ENCODE data around the gene PRLH.

The PRLH gene

DNA sequence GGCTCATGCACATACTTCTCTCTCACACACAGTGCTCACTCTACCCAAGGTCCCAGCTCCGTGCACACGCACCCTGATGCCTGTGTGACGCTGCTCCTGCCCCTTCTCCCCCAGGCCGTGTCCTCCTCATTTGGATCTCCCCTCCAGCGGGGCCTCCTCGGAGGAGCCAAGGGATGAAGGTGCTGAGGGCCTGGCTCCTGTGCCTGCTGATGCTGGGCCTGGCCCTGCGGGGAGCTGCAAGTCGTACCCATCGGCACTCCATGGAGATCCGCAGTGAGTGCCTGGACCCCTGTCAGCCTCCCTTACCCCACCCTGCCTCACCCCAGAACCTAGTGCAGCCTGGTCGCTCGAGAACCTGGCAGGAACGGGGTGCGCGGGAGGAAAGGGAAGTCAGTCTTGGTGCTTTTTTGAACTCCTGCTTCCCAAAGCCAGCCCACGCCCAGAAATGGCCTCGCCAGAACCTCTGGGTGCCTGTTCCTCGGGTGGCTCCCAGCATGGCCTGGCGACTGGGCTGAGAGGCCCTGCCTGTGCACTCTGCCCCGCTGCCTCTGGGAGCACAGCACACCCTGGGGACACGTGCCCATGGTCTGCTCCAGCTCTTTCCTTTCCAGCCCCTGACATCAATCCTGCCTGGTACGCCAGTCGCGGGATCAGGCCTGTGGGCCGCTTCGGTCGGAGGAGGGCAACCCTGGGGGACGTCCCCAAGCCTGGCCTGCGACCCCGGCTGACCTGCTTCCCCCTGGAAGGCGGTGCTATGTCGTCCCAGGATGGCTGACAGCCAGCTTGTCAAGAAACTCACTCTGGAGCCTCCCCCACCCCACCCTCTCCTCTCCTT, at the start of gene PRLH:
Gene PRLH (plus strand): TSS at position 174 of the 835 bp plus-strand sequence. CDS start 0 bp downstream, at position 174.
- no peak for DNase-seq

GRCh38 chr2:237517163-237517562, 49.2 kb upstream of the PRLH start:
- DNase-seq, result no peak

- no peak for DNase-seq
Measured at GRCh38 chr2:237517990-237518389, 48.4 kb upstream of the PRLH start.

GRCh38 chr2:237519506-237520245, 46.7 kb upstream of the PRLH start:
- DNase-seq, result no peak

DNA sequence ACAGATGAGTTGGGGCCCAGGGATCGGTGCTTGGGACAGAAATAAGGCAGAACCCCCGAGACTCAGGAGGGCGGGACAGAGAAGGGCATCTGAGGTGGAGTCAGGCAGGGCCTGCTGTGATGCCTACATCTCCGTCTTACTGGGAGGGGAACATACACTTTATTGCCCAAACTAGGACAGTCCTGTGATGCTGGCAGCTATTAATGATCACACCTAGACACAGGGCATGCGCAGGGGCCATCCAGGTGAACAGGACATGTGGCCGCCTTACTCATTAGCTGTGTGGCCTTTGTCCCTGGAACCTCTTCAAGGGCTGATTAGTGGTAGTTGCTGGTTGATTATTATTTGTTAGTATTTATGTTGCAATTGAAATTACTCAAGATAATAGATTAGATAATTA, 46.1 kb upstream of the PRLH start:
- DNase-seq, result no peak

DNA sequence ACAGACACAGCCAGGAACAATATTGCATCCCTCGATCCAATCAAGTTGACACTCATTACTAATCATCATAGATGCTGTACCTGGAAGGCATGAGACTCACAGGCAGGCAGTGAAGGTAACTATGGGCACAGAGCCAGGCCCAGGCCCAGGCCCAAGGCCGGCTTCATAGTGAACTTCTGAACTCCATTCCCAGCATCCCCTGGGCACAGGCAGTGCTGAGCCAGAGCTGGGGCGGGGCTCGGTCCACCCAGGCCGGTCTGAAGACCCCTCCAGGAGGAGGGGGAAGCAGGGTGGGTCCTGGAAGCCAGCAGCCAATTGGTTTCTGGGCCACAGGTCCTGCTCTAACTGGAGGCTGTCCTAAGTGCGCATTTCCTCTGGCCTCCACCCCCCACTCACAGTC, 41.7 kb upstream of the PRLH start:
- DNase-seq, result no peak

DNA sequence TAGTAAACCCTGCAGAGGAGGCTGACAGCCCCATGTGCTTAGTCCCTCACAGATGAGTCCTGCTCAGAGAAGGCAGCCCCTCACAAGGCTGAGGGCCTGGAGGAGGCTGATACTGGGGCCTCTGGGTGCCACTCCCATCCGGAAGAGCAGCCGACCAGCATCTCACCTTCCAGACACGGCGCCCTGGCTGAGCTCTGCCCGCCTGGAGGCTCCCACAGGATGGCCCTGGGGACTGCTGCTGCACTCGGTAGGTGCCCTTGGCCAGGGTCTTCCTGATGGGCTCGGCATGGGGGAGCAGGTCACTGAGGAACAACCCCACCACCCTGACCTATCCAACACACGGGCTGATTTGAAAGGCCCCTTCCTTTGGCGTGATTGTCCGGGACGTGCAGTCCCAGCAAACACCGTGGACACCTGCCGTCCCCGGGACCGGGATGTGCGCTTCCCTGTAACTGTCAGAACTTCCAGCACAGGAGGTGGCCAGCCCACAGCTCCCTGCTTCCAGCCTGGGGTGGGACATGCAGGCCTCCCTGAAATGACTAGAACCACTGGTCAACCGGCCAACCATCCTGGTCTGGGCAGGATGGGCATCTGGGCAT, 40.7 kb upstream of the PRLH start:
- DNase-seq, result no peak

- DNase-seq, result no peak
Measured at GRCh38 chr2:237527233-237527632, 39.1 kb upstream of the PRLH start.

GRCh38 chr2:237527766-237528165, 38.6 kb upstream of the PRLH start:
- no peak for DNase-seq

- DNase-seq, result no peak
Measured at GRCh38 chr2:237529452-237530402, 36.6 kb upstream of the PRLH start.

GRCh38 chr2:237530472-237531433, 35.6 kb upstream of the PRLH start:
- no peak for DNase-seq

- no peak for DNase-seq
Measured at GRCh38 chr2:237532160-237532559, 34.2 kb upstream of the PRLH start.

DNA sequence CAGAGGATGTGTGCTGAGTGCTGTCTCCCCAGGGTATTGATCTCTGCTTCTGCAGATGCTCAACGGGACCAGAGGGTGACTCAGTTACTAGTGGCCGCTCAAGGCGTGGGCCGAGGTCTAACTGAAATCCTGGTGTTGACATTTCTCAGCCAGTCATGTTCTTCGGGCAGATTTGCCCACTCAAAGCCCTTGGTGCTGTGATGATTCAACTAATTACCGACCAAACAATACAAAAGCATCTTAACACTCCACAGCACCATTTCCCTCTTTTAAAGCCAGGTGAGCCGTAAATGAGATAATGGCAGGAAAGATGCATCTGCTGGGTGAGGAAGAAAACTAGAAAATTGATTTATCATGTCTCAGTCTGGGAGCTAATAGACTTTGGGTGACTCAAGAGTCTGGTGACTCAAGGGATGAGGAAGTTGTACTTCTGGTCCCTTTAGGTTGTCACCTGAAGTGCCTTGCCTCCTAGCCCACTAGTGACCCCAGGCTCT, 32.7 kb upstream of the PRLH start:
- DNase-seq, result no peak

DNA sequence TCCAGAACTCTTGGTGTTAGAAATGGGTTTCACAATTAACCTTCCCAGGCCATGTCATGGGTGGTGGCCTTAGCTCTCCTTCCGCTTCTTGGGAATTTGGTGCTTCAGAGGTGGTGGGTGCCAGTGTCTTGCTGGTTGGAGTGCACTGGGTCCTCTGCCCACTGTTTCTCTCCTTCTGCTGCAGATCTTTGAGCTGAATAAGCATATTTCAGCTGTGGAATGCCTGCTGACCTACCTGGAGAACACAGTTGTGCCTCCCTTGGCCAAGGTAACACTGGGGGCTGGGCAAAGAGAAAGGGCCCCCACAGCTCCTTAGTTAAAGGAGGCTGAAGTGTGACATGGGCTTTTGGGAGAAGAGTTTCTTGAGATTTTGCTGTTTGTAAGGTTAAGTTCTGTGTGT, 32.0 kb upstream of the PRLH start:
- DNase-seq, result no peak

GRCh38 chr2:237535385-237536082, 30.8 kb upstream of the PRLH start:
- no peak for DNase-seq

GRCh38 chr2:237536083-237536415, 30.3 kb upstream of the PRLH start:
- no peak for DNase-seq

DNA sequence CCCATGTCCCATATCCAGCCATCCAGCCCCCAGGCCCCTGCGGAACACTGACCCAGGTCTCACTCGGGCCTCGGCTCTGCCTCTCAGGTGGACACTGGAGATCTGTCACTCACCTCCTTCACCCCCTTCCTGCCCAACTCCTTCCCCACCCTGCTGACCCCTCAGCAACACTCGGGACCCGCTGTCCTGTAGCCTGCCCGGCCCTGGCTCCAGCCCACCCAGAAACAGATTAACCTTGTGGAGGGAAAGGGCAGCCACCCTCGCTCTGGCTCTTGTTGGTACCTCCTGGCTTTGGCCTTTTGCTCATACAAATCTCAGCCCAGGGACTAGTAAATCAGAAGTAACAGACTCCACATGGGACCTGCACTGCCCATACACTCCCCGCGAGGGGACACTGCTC, 29.8 kb upstream of the PRLH start:
- no peak for DNase-seq

- no peak for DNase-seq
Measured at GRCh38 chr2:237538001-237538720, 28.2 kb upstream of the PRLH start.

DNA sequence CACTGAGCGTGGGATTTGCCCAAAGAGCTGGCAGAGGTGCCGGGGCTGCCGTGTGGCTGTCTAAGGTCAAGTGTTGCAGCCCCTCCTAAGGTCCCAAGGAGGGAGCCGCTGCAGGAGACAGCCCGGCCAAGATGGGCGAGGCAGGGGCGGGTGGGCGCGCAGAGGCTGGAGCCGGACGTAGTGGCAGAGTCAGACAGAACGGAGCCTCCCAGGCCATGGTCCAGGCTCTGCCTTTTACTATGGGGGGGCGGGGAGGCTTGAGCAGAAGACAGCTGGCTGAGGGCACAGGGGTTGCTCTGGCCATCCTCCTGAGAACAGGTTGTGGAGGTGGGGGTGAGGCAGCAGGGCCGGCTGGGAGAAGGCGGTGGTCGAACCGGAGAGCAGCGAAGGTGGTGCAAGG, 27.5 kb upstream of the PRLH start:
- DNase-seq, result no peak

DNA sequence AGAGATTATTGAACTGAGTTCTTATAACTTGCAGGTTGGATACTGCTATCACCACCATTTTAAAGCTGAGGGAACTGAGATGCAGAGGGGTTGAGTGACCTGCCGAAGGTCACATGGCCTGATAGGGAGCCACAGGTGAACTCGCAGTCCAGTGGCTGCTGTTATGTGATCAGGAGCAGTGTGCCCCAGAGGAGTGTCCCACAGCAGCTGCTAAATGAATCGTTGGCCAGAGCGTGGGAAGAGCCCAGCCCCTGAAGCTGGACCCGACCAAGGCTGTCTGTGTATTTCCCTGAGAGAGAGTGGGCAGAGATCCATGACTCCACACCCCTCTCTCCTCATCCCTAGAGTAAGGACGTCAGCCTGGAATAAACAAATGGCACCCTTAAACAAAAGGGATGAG, 26.7 kb upstream of the PRLH start:
- no peak for DNase-seq
